GM19455 (cell line): ENCODE data around the gene HOXC4.

Experiments
- ATAC-seq: cut with Tn5 transposase; IDR thresholded peaks from one replicate; pipeline ENCODE4 v1.9.1; 2021; ENCODE audit not compliant: unreplicated experiment

Gene HOXC4

GRCh38 chr12:54015018-54015931, 38.4 kb upstream of the HOXC4 start:
- ATAC-seq = no peak

DNA sequence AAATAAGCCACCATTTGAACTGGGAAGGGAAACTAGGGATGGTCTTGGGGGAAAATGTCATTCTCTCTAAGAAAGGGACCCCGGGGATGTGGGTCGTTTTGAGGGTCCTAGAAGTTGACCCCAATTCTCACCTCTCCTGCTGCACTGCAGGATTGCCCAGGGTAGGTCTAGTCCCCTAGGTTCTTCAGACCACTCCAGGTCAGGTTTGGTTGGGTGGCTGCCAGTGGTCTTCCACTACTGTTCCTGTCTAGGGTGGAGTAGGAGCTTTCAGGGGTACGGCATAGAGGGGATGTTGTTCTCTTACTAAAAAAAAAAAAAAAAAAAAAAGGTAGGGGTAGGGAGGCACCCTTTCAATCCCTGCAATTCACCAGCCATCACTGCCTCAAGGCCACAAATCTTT, 37.6 kb upstream of the HOXC4 start:
- no peak for ATAC-seq

GRCh38 chr12:54016478-54016964, 37.1 kb upstream of the HOXC4 start:
- ATAC-seq = no peak

DNA sequence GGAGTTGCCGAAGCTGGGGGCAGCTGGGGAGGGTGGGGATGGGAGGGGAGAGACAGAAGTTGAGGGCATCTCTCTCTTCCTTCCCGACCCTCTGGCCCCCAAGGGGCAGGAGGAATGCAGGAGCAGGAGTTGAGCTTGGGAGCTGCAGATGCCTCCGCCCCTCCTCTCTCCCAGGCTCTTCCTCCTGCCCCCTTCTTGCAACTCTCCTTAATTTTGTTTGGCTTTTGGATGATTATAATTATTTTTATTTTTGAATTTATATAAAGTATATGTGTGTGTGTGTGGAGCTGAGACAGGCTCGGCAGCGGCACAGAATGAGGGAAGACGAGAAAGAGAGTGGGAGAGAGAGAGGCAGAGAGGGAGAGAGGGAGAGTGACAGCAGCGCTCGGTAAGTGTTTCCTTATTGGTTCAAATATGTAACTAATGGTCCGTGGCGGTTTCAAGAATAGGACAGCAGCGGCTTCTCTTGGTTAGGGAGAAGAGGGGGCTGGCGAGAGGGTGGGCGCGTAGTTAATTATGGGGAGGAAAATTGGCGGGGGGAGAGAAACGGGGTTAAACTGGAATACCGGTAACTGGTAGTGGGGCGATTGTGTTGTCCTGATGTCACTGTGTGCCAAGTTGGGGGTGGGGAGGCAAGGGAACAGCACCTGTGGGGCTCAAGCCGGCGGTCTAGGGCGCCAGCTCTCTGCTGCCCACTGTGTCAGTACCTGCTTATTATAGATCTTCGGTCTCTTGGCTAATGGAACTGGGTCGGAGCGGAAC, 36.4 kb upstream of the HOXC4 start:
- peak; percentile 44 for ATAC-seq

DNA sequence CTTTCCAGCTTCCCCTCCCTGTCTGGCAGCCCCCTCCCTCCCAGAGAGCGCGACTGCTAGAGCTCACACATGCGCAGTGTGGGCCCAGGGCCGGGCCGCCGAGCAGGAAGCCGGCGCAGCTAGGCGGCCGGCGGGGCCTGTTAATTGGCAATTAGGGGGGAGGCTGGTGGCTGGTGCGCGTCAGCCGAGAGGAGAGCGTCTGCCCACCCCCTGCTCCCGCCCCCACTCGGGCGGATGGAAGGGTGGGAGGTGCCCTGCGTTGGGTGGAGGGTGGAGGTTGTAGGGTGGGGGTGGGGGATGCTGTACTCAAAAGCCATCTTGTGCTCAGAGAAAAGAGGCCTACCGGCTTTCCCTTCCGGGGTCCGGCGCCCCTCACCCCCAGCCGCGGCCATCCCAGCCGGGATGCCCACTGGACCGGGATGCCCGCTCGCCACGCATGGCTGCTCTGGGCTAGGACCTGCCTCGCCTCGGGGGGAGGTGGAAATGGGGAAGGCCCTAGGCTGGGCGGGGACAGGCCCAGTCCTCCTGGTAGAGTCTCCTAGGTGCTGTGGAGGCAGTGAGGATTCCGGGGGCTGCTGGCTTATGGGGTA, 35.7 kb upstream of the HOXC4 start:
- peak; percentile 83 for ATAC-seq

DNA sequence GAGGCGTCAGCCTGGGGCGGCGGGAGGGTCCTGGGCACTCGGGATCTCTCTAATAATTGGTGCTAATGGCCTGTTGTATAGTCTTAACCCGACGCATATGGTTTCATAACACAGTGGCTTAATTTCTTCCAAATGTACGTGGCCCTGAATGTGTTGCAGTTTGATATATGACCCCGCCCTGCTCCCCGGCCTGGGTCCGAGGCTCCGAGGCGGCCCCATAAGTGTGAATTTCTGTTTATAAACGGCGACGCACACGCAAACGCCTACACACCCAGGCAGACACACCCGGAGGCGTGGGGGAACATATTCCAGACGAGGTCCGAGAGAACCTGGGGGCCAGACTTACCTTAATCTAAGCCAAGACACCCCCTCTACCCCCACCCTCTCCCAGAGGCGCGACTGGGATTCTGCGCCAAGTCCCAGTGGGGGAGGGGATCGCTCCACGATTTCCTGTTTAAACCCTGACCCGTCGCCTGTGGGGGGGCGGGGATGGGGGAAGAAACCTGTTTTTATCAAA, 35.1 kb upstream of the HOXC4 start:
- no peak for ATAC-seq

- no peak for ATAC-seq
These were observed 34.4 kb upstream of the HOXC4 start for GRCh38 chr12:54019091-54019811.

- ATAC-seq = no peak
These were observed 33.6 kb upstream of the HOXC4 start for GRCh38 chr12:54019924-54020590.

DNA sequence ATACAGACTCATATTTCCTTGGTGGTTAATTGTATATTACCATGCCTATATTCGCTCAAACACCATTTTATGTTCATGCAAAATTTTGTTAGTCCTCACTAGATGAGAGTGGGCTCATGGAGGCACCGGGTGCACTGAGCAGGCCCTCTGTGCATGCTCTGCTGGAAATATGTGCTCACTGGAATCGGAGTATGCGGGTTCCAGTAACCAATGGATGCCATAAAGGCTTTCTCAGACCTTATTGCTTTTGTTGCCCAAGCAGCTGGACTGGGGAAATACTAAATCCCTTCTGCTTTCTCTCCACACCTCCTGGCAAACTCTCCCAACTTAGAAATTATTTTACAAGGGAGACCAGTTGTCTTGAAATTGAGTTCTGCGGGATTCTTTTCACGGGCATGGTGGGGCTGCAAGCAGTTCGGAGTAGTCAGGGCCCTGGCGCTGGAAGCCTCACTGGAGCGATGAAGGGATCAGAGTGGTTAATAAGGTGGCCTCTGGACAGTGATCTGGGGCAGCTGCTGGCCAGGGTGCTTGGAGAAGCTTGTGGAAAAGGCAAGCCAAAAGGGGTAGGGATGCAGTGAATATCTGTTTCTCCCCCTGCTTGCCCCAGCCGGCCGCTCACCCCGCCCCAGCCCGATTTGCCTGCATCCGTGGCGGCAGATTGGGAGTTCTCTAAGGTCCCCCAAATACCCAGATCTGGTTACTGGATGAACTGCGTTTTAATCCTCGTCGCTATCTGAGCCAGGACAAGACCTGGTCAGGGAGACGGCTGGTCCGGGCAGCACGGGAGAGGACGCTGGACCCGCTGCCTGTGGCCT, 32.8 kb upstream of the HOXC4 start:
- no peak for ATAC-seq

DNA sequence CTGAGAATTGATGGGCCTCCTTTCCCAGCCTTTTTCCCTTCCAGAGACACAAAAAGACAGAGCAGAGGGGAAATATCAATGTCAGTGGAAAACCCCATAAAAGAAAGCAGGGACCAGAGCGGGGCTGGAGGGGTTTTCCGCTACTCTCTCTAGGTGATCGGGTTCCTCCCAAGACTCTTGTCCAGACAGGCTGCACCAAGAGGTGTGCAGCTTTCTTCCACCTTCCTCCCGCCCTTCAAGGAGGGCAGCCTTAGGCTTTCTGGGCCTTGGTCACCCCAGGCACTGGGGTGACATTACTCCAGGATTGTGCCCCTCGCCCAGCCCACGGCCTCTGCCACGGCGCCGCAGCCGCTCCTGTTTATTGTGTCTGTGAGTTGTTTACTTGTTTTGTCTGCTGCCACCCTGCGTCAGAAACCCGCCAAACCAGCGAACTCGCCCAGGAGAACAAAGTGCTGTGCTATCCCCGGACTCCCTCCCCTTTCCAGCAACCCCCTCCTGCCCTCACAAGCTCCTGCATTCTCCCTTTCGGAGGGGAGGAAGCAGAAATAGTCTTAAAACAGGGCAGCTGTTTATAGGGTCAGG, 32.1 kb upstream of the HOXC4 start:
- ATAC-seq = no peak

GRCh38 chr12:54022960-54023884, 30.4 kb upstream of the HOXC4 start:
- ATAC-seq = no peak

DNA sequence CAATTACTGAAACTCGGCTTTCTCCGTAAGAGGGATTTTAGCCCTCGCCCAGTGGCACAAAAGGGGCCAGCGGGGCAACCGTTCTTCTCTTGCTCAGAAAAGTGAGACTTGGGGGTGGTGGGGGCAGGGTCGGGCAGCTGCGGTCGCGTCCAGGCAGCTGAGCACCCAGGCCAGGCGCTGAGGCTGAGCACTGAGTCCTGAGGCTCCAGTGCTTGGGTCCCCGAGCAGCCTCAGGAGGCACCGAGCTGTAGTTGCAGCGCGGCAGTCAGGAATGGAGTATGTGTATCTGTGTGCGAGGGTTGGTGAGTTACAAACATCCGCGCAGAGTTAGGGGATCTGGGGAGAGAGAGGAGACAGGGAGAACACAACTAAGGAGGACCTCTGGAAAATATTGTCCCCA, 29.5 kb upstream of the HOXC4 start:
- no peak for ATAC-seq

- no peak for ATAC-seq
These were observed 28.9 kb upstream of the HOXC4 start for GRCh38 chr12:54024581-54025305.

GRCh38 chr12:54025499-54026405, 27.9 kb upstream of the HOXC4 start:
- ATAC-seq = no peak

GRCh38 chr12:54026640-54027441, 26.8 kb upstream of the HOXC4 start:
- ATAC-seq = no peak

DNA sequence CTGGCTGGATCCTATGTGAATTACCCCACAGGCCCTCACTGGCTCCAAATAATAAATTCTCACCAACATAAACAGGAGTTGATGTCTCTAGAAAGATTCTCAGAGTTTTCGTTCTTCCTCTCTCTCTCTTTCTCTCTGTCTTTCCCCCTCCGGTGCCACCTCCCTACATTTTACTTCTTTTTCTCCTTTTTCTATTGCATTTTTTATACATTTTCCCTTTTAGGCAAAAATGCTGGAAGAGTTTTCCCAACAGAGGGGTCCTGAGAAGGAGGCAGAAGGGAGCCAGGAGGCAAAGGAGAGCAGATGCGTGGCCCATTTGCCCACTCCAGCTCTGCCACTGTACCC, 26.2 kb upstream of the HOXC4 start:
- no peak for ATAC-seq
